ENCODE measurements around the gene HMCES. TPM values are rescaled to one million over a fixed set of nuclear protein-coding genes. Genes with fewer than 3 reads are reported as not detected.

Gene HMCES
- total and polyA plus RNA-seq, 2 of the 13 experiments (the other 11 are each of a cell fraction or from before 2014, with no cell fraction given): 16.1 to 37.5 TPM

- in situ Hi-C loops (cut with HindIII; ENCODE audit: extremely low pct_ligation_motif_present, low pct_unique_long_range_greater_than_20kb): no loop called here
- intact Hi-C loops (cut with micrococcal nuclease; ENCODE audit: unreplicated experiment): no loop called here
These were observed 43.2 kb downstream of the HMCES start for GRCh38 chr3:129321887-129322286.

More at GRCh38 chr3:129321887-129322286, 43.2 kb downstream of the HMCES start:
- no peaks in the 10 kb centered on the region for H3K36me3 ChIP-seq (replicated peaks in 1 of 2; ENCODE audit: control insufficient read depth in 1 of 2, insufficient read depth in 2 of 2, low read length in 2 of 2)
- CTCF ChIA-PET (ENCODE audit: low intra/inter-chr PET ratio, low total read pairs): no interaction called here
- H3K79me2 ChIP-seq (ENCODE audit: insufficient read depth, low read length): no peaks in the 10 kb centered on the region
- POLR2A ChIA-PET: no interaction called here
- WGBS (ENCODE audit: low lambda C conversion rate): 60% methylated on average over 6 of the region's 9 CpGs
- no peak overlapping the region for H3K9ac ChIP-seq (ENCODE audit: insufficient read depth, low read depth, low read length)
- H4K20me1 ChIP-seq (ENCODE audit: insufficient read depth, low read length): no peaks in the 10 kb centered on the region
- no peak for ATAC-seq
- H3K4me3 ChIP-seq (replicated peaks in 1 of 3; ENCODE audit: insufficient read depth in 1 of 3, low read depth in 2 of 3, low read length in 3 of 3): no peak overlapping the region
- TF ChIP-seq, protein P1, sequence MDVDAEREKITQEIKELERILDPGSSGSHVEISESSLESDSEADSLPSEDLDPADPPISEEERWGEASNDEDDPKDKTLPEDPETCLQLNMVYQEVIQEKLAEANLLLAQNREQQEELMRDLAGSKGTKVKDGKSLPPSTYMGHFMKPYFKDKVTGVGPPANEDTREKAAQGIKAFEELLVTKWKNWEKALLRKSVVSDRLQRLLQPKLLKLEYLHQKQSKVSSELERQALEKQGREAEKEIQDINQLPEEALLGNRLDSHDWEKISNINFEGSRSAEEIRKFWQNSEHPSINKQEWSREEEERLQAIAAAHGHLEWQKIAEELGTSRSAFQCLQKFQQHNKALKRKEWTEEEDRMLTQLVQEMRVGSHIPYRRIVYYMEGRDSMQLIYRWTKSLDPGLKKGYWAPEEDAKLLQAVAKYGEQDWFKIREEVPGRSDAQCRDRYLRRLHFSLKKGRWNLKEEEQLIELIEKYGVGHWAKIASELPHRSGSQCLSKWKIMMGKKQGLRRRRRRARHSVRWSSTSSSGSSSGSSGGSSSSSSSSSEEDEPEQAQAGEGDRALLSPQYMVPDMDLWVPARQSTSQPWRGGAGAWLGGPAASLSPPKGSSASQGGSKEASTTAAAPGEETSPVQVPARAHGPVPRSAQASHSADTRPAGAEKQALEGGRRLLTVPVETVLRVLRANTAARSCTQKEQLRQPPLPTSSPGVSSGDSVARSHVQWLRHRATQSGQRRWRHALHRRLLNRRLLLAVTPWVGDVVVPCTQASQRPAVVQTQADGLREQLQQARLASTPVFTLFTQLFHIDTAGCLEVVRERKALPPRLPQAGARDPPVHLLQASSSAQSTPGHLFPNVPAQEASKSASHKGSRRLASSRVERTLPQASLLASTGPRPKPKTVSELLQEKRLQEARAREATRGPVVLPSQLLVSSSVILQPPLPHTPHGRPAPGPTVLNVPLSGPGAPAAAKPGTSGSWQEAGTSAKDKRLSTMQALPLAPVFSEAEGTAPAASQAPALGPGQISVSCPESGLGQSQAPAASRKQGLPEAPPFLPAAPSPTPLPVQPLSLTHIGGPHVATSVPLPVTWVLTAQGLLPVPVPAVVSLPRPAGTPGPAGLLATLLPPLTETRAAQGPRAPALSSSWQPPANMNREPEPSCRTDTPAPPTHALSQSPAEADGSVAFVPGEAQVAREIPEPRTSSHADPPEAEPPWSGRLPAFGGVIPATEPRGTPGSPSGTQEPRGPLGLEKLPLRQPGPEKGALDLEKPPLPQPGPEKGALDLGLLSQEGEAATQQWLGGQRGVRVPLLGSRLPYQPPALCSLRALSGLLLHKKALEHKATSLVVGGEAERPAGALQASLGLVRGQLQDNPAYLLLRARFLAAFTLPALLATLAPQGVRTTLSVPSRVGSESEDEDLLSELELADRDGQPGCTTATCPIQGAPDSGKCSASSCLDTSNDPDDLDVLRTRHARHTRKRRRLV (CRISPR knock-in tag; IDR thresholded peaks at IDR 0.05): no peak
- TF ChIP-seq CHD2 (IDR thresholded peaks at IDR 0.05; ENCODE audit: low read depth, low read length): no peak
- no peak for TF ChIP-seq HOXA9 (CRISPR knock-in tag; IDR thresholded peaks at IDR 0.05; ENCODE audit: borderline replicate concordance)
- no peak for TF ChIP-seq HES4 (CRISPR knock-in tag; IDR thresholded peaks at IDR 0.05; ENCODE audit: borderline replicate concordance)
- TF ChIP-seq ZNF605 (CRISPR knock-in tag; IDR thresholded peaks at IDR 0.05): no peak
- no peak for TF ChIP-seq ZNF121 (CRISPR knock-in tag; IDR thresholded peaks at IDR 0.05)
- no peak for TF ChIP-seq ZNF180 (CRISPR knock-in tag; IDR thresholded peaks at IDR 0.05; ENCODE audit: borderline replicate concordance, low read depth)
- TF ChIP-seq ZBTB4 (CRISPR knock-in tag; IDR thresholded peaks at IDR 0.05; ENCODE audit: borderline replicate concordance): no peak
- TF ChIP-seq ELF4 (CRISPR knock-in tag; IDR thresholded peaks at IDR 0.05; ENCODE audit: borderline replicate concordance): no peak
- TF ChIP-seq SETDB1 (CRISPR knock-in tag; IDR thresholded peaks at IDR 0.05; ENCODE audit: borderline replicate concordance): no peak
- no peak for TF ChIP-seq ZNF549 (CRISPR knock-in tag; IDR thresholded peaks at IDR 0.05)
- TF ChIP-seq GATAD2A (CRISPR knock-in tag; IDR thresholded peaks at IDR 0.05): no peak
- no peaks in the 10 kb centered on the region for H3K9me3 ChIP-seq (ENCODE audit: low read length)
- peaks cover 30% of the 10 kb centered on the region for H3K4me1 ChIP-seq (ENCODE audit: insufficient read depth, low read length)
- no peaks in the 10 kb centered on the region for H3K27me3 ChIP-seq (ENCODE audit: control insufficient read depth in 1 of 2, insufficient read depth in 2 of 2, low read length in 2 of 2)
- FAIRE-seq: no peak
- no peak overlapping the region for H2AFZ ChIP-seq (ENCODE audit: low read length)
- DNase-seq (ENCODE audit: low spot score): no peak
- H3K27ac ChIP-seq (ENCODE audit: extremely low read length, insufficient read depth, low read length): no peak overlapping the region
- H3K4me2 ChIP-seq (ENCODE audit: low read depth, low read length): no peak overlapping the region
- BruUV-seq (replicated peaks): no TSS peak
